DOHH2 (cell line): ENCODE measurements around the gene PAX2.

ENCODE experiments used
- CTCF ChIP-seq: fragments of 200-600 bp; sonication (generic); IDR thresholded peaks from one replicate; pipeline ENCODE4 v1.5.1; 2014; ENCODE audit warnings: antibody characterized with exemption, mild to moderate bottlenecking, low read depth, low read length; ENCODE audit not compliant: poor library complexity, severe bottlenecking
- EZH2phosphoT487 ChIP-seq: fragments of 200-600 bp; sonication (generic); IDR thresholded peaks from 2 replicates; pipeline ENCODE4 v1.6.1; 2017; ENCODE audit warnings: borderline replicate concordance, mild to moderate bottlenecking, antibody characterized with exemption, low read length, moderate library complexity, mixed read lengths

DNA sequence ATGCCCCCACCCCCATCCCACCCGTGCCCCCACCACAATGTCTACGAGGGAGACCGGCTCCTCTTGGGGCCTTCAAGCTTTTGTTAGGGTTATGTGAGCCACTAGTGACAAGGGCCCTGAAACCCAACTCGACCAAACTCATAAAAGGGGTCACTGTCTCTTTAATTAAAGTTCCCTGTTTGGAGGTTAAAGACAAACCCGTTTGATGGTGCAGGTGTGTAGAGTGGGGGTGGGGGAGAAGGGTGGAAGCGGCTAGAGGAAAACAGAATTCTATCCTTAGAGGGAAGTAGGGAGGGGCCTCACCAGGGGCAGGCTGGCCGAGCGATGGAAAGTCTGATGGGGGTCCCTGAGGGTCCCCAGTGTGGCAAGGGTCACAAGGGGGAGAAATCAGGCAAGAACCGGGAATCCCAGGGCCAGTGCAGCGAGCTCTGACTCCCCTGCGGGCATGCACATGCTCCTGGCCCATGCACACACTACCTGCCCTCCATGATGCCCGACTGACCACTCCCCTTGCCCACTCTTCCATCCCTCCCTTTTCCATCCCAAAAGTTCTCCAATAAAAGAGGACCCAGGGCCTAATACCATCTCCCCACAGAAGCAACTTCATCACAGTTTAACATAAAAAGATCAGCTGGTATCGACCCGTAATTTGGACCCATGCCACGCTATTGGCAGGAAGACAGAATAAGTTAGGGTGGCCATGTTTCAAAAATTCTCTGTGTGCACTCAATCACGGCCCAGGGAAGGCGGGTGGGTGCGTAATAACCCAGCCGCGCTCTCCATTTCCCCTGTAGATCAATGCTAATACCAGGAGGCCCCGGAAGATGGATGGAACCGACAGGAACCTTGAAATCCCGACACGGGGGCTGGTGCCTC, 131.4 kb downstream of the PAX2 start:
- TF ChIP-seq CTCF (no peak), EZH2phosphoT487 (no peak)
